HUES6 (cell line): ENCODE measurements around the gene NTRK1.

Source experiments
- H3K27ac ChIP-seq: 2 replicates; pipeline ENCODE4 v1.7.0; 2013; ENCODE audit warnings: low read depth, mild to moderate bottlenecking, low read length, inconsistent platforms
- H3K27me3 ChIP-seq: 2 replicates; pipeline ENCODE4 v1.6.1; 2013; ENCODE audit warnings: low read length; ENCODE audit not compliant: control insufficient read depth, insufficient read depth
- H3K36me3 ChIP-seq: 2 replicates; pipeline ENCODE4 v1.6.1; 2013; ENCODE audit warnings: low read length; ENCODE audit not compliant: control insufficient read depth, insufficient read depth
- H3K4me1 ChIP-seq: 2 replicates; pipeline ENCODE4 v1.6.1; 2013; ENCODE audit warnings: low read length; ENCODE audit not compliant: control insufficient read depth, insufficient read depth
- H3K4me3 ChIP-seq: 2 replicates; pipeline ENCODE4 v1.5.1; 2013; ENCODE audit warnings: low read depth, low read length
- H3K9ac ChIP-seq: one replicate; pipeline ENCODE4 v1.6.1; 2013; ENCODE audit warnings: mild to moderate bottlenecking, low read length
- H3K9me3 ChIP-seq: 2 replicates; pipeline ENCODE4 v1.6.1; 2013; ENCODE audit warnings: low read depth, low read length; ENCODE audit not compliant: control insufficient read depth, insufficient read depth

The NTRK1 gene

GRCh38 chr1:156821801-156822200 lies 38.9 kb upstream of the NTRK1 start:
- peaks cover 3% of the 10 kb centered on the region; the same call in 1 of the 2 replicates for H3K4me1 ChIP-seq
- H3K9me3 ChIP-seq, result no peaks in the 10 kb centered on the region
- H3K27ac ChIP-seq, result no peak overlapping the region
- H3K36me3 ChIP-seq, result no peaks in the 10 kb centered on the region
- H3K4me3 ChIP-seq, result no peak overlapping the region
- H3K9ac ChIP-seq, result no peak overlapping the region
- H3K27me3 ChIP-seq, result peaks cover 25% of the 10 kb centered on the region

GRCh38 chr1:156822680-156823079 lies 38.0 kb upstream of the NTRK1 start:
- Histone ChIP-seq H3K9ac (no peak overlapping the region), H3K27me3 (peaks cover 25% of the 10 kb centered on the region), H3K9me3 (no peaks in the 10 kb centered on the region), H3K36me3 (no peaks in the 10 kb centered on the region), H3K27ac (no peak overlapping the region), H3K4me1 (no peaks in the 10 kb centered on the region), H3K4me3 (no peak overlapping the region)

GRCh38 chr1:156823210-156823790 lies 37.4 kb upstream of the NTRK1 start:
- no peak overlapping the region for H3K9ac ChIP-seq
- no peaks in the 10 kb centered on the region for H3K36me3 ChIP-seq
- H3K4me1 ChIP-seq, result no peaks in the 10 kb centered on the region
- H3K9me3 ChIP-seq, result no peaks in the 10 kb centered on the region
- H3K4me3 ChIP-seq, result no peak overlapping the region
- peaks cover 25% of the 10 kb centered on the region for H3K27me3 ChIP-seq
- no peak overlapping the region for H3K27ac ChIP-seq

- Histone ChIP-seq H3K9ac (no peak overlapping the region), H3K36me3 (no peaks in the 10 kb centered on the region), H3K27ac (no peak overlapping the region), H3K4me1 (no peaks in the 10 kb centered on the region), H3K4me3 (no peak overlapping the region), H3K27me3 (peaks cover 34% of the 10 kb centered on the region), H3K9me3 (no peaks in the 10 kb centered on the region)
Measured at GRCh38 chr1:156826630-156827029, 34.0 kb upstream of the NTRK1 start.

- Histone ChIP-seq H3K9me3 (no peaks in the 10 kb centered on the region), H3K4me3 (no peak overlapping the region), H3K27ac (no peak overlapping the region), H3K36me3 (no peaks in the 10 kb centered on the region), H3K9ac (no peak overlapping the region), H3K4me1 (no peaks in the 10 kb centered on the region), H3K27me3 (peaks cover 28% of the 10 kb centered on the region)
Measured at GRCh38 chr1:156828400-156829124, 32.1 kb upstream of the NTRK1 start.

GRCh38 chr1:156832434-156832833 lies 28.2 kb upstream of the NTRK1 start:
- Histone ChIP-seq H3K36me3 (no peaks in the 10 kb centered on the region), H3K4me3 (no peak overlapping the region), H3K9me3 (no peaks in the 10 kb centered on the region), H3K27me3 (peaks cover 61% of the 10 kb centered on the region), H3K27ac (no peak overlapping the region), H3K4me1 (no peaks in the 10 kb centered on the region), H3K9ac (no peak overlapping the region)

- peaks cover 72% of the 10 kb centered on the region for H3K27me3 ChIP-seq
- H3K27ac ChIP-seq, result no peak overlapping the region
- no peaks in the 10 kb centered on the region for H3K4me1 ChIP-seq
- no peak overlapping the region for H3K4me3 ChIP-seq
- no peaks in the 10 kb centered on the region for H3K36me3 ChIP-seq
- no peak overlapping the region for H3K9ac ChIP-seq
- no peaks in the 10 kb centered on the region for H3K9me3 ChIP-seq
Measured at GRCh38 chr1:156833603-156834002, 27.1 kb upstream of the NTRK1 start.

GRCh38 chr1:156834322-156834721 lies 26.3 kb upstream of the NTRK1 start:
- peaks cover 79% of the 10 kb centered on the region for H3K27me3 ChIP-seq

GRCh38 chr1:156836041-156836654 lies 24.5 kb upstream of the NTRK1 start:
- H3K27ac ChIP-seq, result no peak overlapping the region
- no peak overlapping the region for H3K9ac ChIP-seq
- H3K27me3 ChIP-seq, result peaks cover 81% of the 10 kb centered on the region
- H3K36me3 ChIP-seq, result no peaks in the 10 kb centered on the region
- H3K9me3 ChIP-seq, result no peaks in the 10 kb centered on the region
- H3K4me3 ChIP-seq, result no peak overlapping the region
- H3K4me1 ChIP-seq, result no peaks in the 10 kb centered on the region

More at GRCh38 chr1:156834322-156834721, 26.3 kb upstream of the NTRK1 start:
- Histone ChIP-seq H3K4me1 (no peaks in the 10 kb centered on the region), H3K9ac (no peak overlapping the region), H3K27ac (no peak overlapping the region), H3K4me3 (no peak overlapping the region), H3K9me3 (no peaks in the 10 kb centered on the region), H3K36me3 (no peaks in the 10 kb centered on the region)

GRCh38 chr1:156836892-156837291 lies 23.8 kb upstream of the NTRK1 start:
- Histone ChIP-seq H3K9ac (no peak overlapping the region), H3K36me3 (no peaks in the 10 kb centered on the region), H3K4me3 (no peak overlapping the region), H3K4me1 (no peaks in the 10 kb centered on the region; the same call in 1 of the 2 replicates), H3K9me3 (no peaks in the 10 kb centered on the region), H3K27ac (no peak overlapping the region), H3K27me3 (peaks cover 81% of the 10 kb centered on the region)

- no peak overlapping the region for H3K9ac ChIP-seq
- H3K27me3 ChIP-seq, result peaks cover 88% of the 10 kb centered on the region
- no peaks in the 10 kb centered on the region; the same call in 1 of the 2 replicates for H3K4me1 ChIP-seq
- H3K4me3 ChIP-seq, result no peak overlapping the region
- no peaks in the 10 kb centered on the region for H3K36me3 ChIP-seq
- H3K9me3 ChIP-seq, result no peaks in the 10 kb centered on the region
- no peak overlapping the region for H3K27ac ChIP-seq
Measured at GRCh38 chr1:156838972-156839371, 21.7 kb upstream of the NTRK1 start.
